Measurements from ENCODE around the gene NAALADL2. TPM values are rescaled to one million over a fixed set of nuclear protein-coding genes. Genes with fewer than 3 reads are reported as not detected.
A peak's percentile ranks its signal among the peaks of the same experiment; 100 is the strongest.
"Not testable (repeated sequence)": the region's sequence is repeated elsewhere in the genome, so short reads cannot be mapped to it uniquely, and the experiment has no call there.

The NAALADL2 gene
- total RNA-seq, 1 experiment from 2014 or later, result 1.6 TPM

GRCh38 chr3:175778994-175779393 is 919.9 kb downstream of the NAALADL2 start:
- no peaks in the 10 kb centered on the region for H3K27me3 Mint-ChIP-seq (ENCODE audit: low read depth)
- no peaks in the 10 kb centered on the region for H3K27me3 ChIP-seq (ENCODE audit: insufficient read depth, low read length)
- H3K4me2 ChIP-seq (ENCODE audit: insufficient read depth, insufficient read length, low read length), result no peak overlapping the region
- H3K23ac ChIP-seq (ENCODE audit: insufficient read length, low read depth, low read length), result no peak overlapping the region
- no peaks in the 10 kb centered on the region for H3K9me3 Mint-ChIP-seq
- H3K9me3 ChIP-seq (ENCODE audit: control insufficient read depth, low read depth, low read length), result no peaks in the 10 kb centered on the region
- H3K14ac ChIP-seq (ENCODE audit: insufficient read depth, low read length), result no peak overlapping the region
- H3K79me1 ChIP-seq (ENCODE audit: insufficient read depth, low read depth, low read length, poor library complexity, severe bottlenecking), result no peaks in the 10 kb centered on the region
- H2BK20ac ChIP-seq (ENCODE audit: low read depth, low read length, poor library complexity, severe bottlenecking), result no peak overlapping the region
- no peak overlapping the region for H2AK5ac ChIP-seq (ENCODE audit: insufficient read length, low read length)
- DNase-seq, result no peak
- no peak overlapping the region for H3K9ac ChIP-seq (ENCODE audit: extremely low read depth, insufficient read length, low read length)
- no peak overlapping the region for H3K27ac ChIP-seq (ENCODE audit: insufficient read length, low read depth, low read length)
- no peak overlapping the region for H4K5ac ChIP-seq (ENCODE audit: insufficient read length, low read depth, low read length)
- no peak overlapping the region for H3T11ph ChIP-seq (ENCODE audit: low read length)
- H3K18ac ChIP-seq (ENCODE audit: insufficient read length, low read depth, low read length), result no peak overlapping the region
- no peaks in the 10 kb centered on the region for H3K4me1 ChIP-seq (ENCODE audit: insufficient read depth, low read length)
- H4K91ac ChIP-seq (ENCODE audit: insufficient read length, low read depth, low read length), result no peak overlapping the region
- H3K4me1 Mint-ChIP-seq, result peaks cover 6 to 7% of the 10 kb centered on the region in 2 experiments
- 0 out of 7 replicates have a peak overlapping the region, but pooled peaks of 1 of the 3 experiments have one; percentile 5 for H3K27ac Mint-ChIP-seq
- no peaks in the 10 kb centered on the region for H3K23me2 ChIP-seq (ENCODE audit: insufficient read length, low read depth, low read length, poor library complexity, severe bottlenecking)
- H4K20me1 ChIP-seq (ENCODE audit: control insufficient read depth, insufficient read depth, insufficient read length), result no peaks in the 10 kb centered on the region
- WGBS (ENCODE audit: extremely low coverage, insufficient read length, low lambda C conversion rate), result no CpG with 5 or more reads among the region's 1 CpG
- H3K4ac ChIP-seq (ENCODE audit: low read depth, low read length), result no peak overlapping the region
- H2AFZ ChIP-seq (ENCODE audit: low read length), result no peak overlapping the region
- no peak overlapping the region for H3K4me3 Mint-ChIP-seq
- H3K36me3 Mint-ChIP-seq (ENCODE audit: insufficient read depth in 1 of 3, low read depth in 3 of 3), result no peaks in the 10 kb centered on the region
- TF ChIP-seq, protein P1, sequence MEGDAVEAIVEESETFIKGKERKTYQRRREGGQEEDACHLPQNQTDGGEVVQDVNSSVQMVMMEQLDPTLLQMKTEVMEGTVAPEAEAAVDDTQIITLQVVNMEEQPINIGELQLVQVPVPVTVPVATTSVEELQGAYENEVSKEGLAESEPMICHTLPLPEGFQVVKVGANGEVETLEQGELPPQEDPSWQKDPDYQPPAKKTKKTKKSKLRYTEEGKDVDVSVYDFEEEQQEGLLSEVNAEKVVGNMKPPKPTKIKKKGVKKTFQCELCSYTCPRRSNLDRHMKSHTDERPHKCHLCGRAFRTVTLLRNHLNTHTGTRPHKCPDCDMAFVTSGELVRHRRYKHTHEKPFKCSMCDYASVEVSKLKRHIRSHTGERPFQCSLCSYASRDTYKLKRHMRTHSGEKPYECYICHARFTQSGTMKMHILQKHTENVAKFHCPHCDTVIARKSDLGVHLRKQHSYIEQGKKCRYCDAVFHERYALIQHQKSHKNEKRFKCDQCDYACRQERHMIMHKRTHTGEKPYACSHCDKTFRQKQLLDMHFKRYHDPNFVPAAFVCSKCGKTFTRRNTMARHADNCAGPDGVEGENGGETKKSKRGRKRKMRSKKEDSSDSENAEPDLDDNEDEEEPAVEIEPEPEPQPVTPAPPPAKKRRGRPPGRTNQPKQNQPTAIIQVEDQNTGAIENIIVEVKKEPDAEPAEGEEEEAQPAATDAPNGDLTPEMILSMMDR (conservative IDR thresholded peaks at IDR 0.05), result no peak
- H3K56ac ChIP-seq (ENCODE audit: insufficient read length, low read depth, low read length), result no peak overlapping the region
- H2BK12ac ChIP-seq (ENCODE audit: insufficient read length, low read depth, low read length), result no peak overlapping the region
- H4K8ac ChIP-seq (replicated peaks; ENCODE audit: insufficient read length, low read depth, low read length), result no peak overlapping the region
- H2BK120ac ChIP-seq (ENCODE audit: low read depth, low read length, poor library complexity, severe bottlenecking), result no peak overlapping the region
- H2BK5ac ChIP-seq (ENCODE audit: insufficient read length, low read length), result no peak overlapping the region
- no peaks in the 10 kb centered on the region for H3K79me2 ChIP-seq (ENCODE audit: insufficient read depth, low read length)
- H2BK15ac ChIP-seq (ENCODE audit: low read depth, low read length), result no peak overlapping the region

DNA sequence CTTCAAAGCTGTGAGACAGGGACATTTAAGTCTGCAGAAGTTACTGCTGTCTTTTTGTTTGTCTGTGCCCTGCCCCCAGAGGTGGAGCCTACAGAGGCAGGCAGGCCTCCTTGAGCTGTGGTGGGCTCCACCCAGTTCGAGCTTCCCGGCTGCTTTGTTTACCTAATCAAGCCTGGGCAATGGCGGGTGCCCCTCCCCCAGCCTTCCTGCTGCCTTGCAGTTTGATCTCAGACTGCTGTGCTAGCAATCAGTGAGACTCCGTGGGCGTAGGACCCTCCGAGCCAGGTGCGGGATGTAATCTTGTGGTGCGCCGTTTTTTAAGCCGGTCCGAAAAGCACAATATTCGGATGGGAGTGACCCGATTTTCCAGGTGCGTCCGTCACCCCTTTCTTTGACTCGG is 928.0 kb downstream of the NAALADL2 start:
- H3K36me3 Mint-ChIP-seq (ENCODE audit: insufficient read depth in 1 of 3, low read depth in 3 of 3); H4K8ac ChIP-seq (replicated peaks; ENCODE audit: insufficient read length, low read depth, low read length); H3K4me2 ChIP-seq (ENCODE audit: insufficient read depth, insufficient read length, low read length); H2BK120ac ChIP-seq (ENCODE audit: low read depth, low read length, poor library complexity, severe bottlenecking); H3K79me1 ChIP-seq (ENCODE audit: insufficient read depth, low read depth, low read length, poor library complexity, severe bottlenecking); H2BK5ac ChIP-seq (ENCODE audit: insufficient read length, low read length); H3K27me3 Mint-ChIP-seq (ENCODE audit: low read depth); H2AFZ ChIP-seq (ENCODE audit: low read length); H3K56ac ChIP-seq (ENCODE audit: insufficient read length, low read depth, low read length); H4K5ac ChIP-seq (ENCODE audit: insufficient read length, low read depth, low read length); H3K14ac ChIP-seq (ENCODE audit: insufficient read depth, low read length); H2BK15ac ChIP-seq (ENCODE audit: low read depth, low read length); H3K23ac ChIP-seq (ENCODE audit: insufficient read length, low read depth, low read length); H4K20me1 ChIP-seq (ENCODE audit: control insufficient read depth, insufficient read depth, insufficient read length); H3K18ac ChIP-seq (ENCODE audit: insufficient read length, low read depth, low read length); H3K23me2 ChIP-seq (ENCODE audit: insufficient read length, low read depth, low read length, poor library complexity, severe bottlenecking); H3K27ac ChIP-seq (ENCODE audit: insufficient read length, low read depth, low read length); DNase-seq; H3K27ac Mint-ChIP-seq; H3K27me3 ChIP-seq (ENCODE audit: insufficient read depth, low read length); H3K79me2 ChIP-seq (ENCODE audit: insufficient read depth, low read length); H3T11ph ChIP-seq (ENCODE audit: low read length); H2BK12ac ChIP-seq (ENCODE audit: insufficient read length, low read depth, low read length); H2AK5ac ChIP-seq (ENCODE audit: insufficient read length, low read length); H3K9me3 Mint-ChIP-seq; H3K4me1 Mint-ChIP-seq; H3K4me1 ChIP-seq (ENCODE audit: insufficient read depth, low read length); H3K4me3 Mint-ChIP-seq; H3K9ac ChIP-seq (ENCODE audit: extremely low read depth, insufficient read length, low read length); H3K9me3 ChIP-seq (ENCODE audit: control insufficient read depth, low read depth, low read length); H3K4ac ChIP-seq (ENCODE audit: low read depth, low read length); H2BK20ac ChIP-seq (ENCODE audit: low read depth, low read length, poor library complexity, severe bottlenecking); H4K91ac ChIP-seq (ENCODE audit: insufficient read length, low read depth, low read length): not testable (repeated sequence)
- WGBS (ENCODE audit: extremely low coverage, insufficient read length, low lambda C conversion rate), result no CpG with 5 or more reads among the region's 16 CpGs

Data from H9 (cell line).